Amygdala (tissue), 56 donors: ENCODE results near the gene WFS1.

Experiments used
- DNase-seq, 56 donors: peaks; one replicate each; lab custom pipeline; 2025; lab: John Stamatoyannopoulos, UW

Gene WFS1

DNA sequence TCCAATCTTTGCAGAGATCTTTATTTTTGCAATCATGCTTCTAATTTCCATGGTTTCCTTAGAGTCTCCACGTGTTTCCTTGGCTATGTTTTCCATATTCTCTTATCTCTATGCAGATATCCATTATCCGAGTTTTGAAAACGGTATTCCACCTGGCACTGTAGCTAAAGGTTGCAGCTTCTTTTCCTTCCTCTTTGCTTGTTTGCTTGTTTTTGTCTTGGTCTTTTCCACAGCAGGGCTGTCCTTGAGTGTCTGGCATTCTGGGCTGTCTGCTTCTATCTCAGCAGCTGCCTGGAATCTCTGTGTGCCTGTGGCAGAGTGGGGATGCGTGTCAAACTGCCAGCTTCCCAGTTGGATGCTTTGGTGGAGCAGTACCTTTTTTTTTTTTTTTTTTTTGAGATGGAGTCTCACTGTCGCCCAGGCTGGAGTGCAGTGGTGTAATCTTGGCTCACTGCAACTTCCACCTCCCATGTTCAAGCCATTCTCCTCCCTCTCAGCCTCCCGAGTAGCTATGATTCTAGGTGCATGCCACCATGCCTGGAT, 46.9 kb downstream of the WFS1 start:
- DNase-seq: no peak

DNA sequence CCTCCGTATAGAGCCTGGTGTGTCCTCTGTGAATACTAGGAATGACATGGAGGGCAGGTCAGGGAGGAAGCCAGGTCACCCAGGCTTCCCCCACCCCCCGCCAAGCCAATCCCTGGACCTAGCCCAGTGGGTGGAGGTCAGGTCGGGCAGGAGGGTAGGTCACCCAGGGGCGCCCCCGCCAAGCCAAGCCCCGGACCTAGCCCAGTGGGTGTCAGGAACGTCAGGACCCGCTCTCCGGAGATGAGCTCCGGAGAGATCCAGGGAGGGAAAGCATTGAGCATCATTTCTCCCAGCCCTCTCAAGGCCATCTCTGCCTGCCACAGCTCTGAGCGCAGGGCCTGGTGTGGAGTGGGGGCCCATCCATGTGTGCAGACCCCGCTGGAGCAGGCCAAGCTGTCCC, 48.6 kb downstream of the WFS1 start:
- no peak for DNase-seq

DNA sequence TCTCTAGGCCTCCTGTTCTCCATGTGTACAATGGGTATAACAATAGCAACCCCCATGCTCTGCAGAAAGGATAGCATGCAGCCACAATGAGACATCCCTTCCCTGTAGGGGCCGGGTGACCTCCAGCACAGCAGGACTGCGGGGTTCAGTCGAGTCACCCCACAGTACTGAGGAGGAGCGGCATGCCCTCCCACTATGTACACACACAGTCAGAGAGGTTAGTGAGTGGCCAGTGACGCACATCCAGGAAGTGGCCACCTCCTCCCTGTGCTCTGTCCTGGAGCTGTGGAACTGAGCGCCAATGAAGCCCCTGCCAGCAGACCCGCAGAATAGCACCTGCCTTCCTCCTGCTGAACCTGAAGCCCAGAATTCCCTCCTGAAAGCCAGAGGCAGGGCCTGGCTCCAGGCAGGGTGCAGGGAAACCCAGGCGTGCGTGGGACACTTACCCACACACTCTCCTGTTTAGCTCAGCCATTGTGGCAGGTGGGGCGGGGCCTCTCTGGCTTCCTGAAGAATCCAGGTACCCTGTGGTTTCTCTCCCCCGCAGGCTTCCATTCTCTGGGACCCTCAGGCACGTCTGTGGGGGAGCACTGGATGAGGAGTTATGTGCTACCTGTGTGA, 50.0 kb downstream of the WFS1 start:
- no peak for DNase-seq

DNA sequence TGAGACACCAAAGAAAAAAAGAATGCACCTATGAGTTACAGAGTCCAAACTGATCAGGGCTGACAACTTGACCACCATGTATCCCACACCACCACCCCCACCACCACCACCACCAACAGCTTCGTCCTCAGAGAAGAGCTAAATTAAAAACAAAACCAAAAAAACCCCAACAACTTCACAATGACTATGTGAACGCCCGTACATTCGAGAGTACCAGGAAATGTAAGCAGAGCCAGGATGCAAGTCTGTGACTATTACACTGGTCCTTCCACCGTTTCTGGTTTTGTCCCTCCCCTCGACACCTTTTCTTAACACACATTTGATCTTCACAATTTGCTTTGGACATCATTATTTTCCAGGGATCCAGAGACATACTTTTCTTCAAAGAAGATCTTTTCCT, 51.0 kb downstream of the WFS1 start:
- DNase-seq: no peak

DNA sequence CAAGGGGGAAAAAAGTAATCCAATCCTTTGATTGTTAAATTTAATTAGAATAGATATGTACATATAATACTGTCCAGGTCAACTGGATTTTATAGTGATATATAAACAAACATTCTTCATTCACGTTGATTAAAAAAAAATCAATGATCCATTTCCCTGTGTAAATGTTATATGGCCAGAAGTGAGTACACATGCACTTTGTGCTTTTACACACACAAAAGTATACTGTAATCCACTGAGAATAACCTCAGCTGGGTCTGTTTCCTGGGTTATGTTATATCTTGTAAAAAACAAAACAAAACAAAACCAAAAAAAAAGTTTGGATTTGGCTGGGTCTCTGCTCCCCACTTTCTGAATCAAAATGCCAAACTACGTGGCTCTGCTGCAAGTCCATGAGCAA, 51.7 kb downstream of the WFS1 start:
- DNase-seq: no peak

DNA sequence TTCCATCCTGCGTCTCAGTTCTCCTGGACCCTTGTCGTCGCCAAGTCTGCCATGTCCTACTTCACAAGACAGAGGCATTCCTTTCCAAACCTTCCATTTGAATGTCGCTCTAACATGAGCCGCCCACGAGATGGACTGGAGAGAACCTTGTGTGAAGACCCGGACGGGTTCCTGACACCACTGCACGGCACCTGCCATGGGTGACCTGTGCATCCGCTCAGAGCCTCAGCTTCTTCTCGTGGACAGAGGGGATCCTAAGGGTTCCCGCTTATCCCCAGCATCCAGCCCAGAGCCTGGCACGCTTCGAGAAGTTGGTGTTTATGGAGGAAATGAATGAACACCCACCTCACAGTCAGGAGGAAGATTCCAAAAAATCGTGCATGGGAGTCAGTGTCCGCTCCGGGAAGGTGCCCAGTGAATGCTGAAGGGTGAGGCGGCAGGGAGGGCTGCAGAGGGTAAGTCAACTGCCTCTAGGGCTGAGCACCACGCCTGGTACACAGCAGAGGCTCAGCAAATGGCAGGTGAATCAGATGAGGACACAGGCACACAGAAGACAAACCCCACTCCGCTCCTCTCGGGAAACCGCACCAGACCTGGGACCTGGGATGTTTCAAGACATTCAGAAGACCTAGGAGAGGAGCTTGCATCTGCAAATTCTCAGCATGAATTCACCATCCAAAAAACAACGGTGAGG, 52.6 kb downstream of the WFS1 start:
- no peak for DNase-seq

DNA sequence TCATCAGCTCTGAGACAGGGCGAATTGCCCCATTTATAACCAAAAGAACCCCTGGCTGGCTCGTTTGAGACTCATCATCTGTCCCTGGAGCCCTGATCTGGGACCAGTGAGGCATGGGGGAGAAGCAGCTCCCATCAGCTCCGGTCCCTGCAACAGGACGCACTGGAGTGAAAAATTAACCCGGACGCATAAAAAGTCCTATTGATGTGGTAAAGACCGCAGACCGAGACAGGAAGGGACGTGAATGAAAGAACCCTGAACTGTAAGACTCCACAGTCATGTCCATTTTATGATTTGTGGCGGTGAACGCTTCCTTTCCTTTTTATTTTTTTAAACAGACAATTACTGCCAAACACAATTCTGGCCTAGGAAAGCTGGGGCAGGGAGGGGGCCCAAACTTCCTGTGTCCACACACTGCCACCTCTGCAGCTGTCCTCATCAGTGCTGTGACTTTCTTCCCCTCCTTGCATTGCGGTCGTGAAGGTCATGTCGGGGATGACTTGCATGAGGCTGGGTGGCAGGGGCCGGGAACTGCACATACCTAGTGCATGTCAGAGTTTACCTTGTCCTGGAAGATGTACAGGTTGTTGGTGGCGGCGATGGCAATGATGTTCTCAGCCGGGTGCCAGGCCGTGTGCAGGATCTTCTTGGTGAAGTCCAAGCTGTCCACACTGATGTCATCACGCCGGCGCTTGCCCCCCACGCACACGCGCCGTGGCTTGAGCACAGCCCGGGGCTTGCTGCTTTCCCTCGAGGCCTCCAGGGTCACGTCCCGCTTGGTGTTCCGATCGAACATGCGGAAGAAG, 53.3 kb downstream of the WFS1 start:
- DNase-seq: no peak

DNA sequence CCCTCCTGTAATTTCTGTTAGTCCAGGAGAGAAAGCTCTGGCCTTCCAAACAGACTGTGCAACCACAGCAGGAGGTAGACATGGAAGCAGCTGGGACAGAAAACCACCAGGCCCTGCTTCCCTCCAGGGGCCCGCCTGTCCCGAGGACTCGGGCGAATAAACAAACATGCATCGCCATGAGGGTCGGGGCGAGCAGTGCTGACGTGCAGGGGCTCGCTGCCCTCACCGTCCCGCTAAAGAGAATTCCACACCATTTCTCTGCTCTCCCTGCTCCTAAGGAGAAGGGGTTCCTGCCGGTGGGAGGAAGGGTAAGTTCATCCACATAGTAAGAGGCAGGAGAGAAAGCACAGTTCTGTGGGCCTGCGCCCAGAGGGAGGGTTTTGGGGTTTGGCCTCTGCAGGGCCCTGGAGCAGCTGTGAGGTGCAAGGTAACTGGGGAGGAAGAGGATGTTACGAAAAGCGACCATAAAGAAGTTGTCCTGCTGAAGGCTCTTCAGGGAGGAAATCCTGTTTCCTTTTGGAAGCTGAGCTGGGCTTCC, 54.9 kb downstream of the WFS1 start:
- no peak for DNase-seq

DNA sequence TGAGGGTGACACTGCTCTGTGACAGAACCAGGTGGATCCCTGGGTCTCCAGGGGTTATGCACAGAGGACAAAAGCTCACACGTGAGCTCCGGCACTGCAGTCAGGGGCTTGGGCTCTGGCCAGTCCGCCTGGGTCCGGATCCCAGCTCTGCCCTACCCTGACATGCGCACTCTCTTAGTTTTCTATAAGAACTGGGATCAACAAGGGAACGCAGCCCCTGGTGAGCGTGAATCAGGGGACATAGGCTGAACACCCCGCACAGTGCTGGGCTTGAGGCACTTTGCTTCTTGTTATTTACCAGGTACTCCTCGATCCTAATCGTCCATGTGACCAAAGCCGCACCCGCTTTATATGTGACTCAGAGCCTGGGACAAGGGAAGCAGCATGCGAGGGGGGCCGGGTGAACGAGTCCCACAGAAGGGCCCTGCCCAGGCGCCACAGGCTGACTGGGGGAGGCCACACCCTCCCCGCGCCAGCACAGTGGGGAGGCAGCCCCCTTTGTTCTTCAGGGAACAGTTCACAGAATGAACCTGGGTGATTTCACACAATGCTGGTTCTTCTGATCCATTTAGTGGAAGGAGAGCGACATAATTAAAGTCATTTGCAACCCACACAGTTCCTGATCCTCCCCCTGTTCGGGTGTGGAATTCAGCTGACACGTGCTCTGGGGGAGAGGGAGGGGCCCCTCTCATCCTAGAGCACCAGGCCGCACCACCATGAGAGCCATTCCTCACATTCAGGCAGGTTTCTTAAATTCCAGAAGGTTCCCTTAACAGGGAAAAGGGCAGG, 55.5 kb downstream of the WFS1 start:
- peak in 9 of 56 donors; percentile 14 to 39 (median 26) for DNase-seq

DNA sequence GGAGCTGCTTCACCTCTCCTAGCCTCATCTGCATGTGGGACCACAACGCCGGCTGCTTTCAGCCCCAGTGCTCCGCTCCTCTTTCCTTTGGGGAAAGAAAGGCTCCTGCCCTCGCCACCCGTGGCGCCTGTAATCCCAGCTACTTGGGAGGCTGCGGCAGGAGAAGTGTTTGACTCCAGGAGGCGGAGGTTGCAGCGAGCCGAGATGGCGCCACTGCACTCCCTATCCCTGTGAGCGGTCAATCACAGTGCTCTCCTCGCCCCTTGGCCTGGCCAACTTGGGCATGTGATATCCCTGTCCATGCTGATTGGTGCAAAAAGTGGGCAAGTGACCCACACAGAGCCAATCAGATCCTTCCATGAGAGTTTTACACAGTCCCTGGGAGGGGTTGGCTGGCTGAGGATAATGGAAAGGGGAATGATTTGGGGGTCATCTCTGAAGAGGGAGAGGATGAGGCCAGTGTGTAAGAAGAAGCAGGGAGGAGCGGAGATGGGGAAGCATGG, 56.2 kb downstream of the WFS1 start:
- DNase-seq: peak in 1 of 56 donors; percentile 11

DNA sequence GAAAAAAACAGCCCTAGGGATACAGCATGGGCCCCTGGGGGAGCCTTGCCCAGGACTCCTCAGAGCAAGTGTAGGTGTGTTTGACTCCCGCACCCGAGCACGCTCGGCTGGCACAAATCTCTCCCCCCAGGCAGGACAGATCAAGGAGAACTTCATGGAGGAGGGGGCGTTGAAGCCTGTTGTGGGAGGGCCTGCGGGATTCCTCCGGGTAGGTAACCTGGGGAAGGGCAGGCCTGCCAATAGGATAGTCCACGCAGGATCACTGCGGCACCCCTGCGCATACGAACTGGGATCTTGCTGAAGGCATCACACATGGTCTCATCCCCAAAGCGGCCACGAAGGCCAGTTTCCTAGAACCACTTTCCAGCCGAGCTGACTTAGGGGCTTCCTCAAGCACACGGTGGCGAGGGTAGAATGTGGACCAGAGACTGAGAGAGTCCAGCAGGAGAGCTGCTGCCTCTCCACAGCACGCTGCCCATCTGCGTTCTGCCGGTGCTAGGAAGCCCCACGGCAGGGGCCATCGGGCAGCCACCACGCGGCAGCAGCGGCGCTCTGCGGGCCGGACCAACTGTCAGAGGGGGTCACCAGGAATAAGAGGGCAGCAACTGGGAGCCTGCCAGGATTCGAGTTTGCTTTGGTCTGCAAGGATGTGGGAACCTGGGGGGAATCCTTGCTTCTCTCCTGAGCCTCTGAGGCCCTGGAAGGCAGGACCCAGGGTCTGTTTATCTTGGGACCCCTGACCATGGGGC, 56.8 kb downstream of the WFS1 start:
- DNase-seq: no peak

DNA sequence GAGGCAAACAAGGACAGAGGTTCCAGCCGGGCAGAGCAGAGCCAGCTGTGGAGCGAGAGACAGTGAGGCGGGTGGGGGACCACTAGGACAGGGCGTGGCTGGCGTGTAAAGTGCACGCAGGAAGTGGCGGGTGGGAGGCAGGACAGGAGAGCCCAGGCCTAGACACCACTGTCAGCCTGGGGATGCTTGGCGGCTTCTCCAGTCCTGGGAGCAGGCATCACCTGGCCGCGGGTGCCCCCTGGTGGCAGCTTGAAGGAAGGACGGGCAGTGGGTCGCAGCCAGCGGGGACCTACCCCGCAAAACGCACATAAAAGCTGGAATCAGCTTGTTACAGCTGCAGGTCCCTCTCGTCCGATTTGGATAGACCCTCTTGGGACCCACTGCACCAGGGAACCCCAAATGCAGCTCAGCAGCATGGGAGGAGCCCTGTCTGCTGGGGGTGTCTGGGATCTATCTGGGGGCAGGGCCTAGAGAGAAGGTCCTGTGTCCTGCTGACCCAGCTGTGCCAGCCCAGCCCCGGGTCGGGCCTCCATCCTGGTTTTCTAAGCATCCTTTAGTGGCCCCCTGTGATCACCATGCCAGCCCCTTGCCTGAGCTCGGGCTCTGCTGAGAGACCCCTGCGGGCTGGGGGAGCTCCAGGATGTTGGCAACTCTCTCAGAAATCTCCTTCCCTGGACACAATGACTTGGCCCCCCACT, 57.7 kb downstream of the WFS1 start:
- DNase-seq: peak in 54 of 56 donors; percentile 18 to 85 (median 63)

DNA sequence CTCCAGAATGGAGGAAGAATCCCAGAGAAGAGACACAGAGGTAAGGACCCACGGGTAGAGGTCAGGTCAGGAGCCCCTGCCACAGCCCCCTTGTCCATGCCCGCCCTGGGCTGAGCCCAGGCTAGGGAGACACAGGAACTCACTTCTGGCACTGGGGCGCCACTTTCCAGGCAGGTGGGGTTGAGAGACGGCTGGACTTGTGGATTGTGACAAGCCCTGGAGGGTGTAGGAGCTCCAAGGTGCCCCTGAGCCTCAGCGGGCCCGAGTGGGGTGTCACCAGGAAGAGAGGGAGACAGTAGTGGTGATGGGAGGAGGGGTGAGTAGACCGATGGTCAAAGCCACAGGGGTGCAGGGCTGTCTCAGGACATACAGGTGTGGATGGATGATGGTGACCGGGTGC, 58.9 kb downstream of the WFS1 start:
- DNase-seq: no peak

DNA sequence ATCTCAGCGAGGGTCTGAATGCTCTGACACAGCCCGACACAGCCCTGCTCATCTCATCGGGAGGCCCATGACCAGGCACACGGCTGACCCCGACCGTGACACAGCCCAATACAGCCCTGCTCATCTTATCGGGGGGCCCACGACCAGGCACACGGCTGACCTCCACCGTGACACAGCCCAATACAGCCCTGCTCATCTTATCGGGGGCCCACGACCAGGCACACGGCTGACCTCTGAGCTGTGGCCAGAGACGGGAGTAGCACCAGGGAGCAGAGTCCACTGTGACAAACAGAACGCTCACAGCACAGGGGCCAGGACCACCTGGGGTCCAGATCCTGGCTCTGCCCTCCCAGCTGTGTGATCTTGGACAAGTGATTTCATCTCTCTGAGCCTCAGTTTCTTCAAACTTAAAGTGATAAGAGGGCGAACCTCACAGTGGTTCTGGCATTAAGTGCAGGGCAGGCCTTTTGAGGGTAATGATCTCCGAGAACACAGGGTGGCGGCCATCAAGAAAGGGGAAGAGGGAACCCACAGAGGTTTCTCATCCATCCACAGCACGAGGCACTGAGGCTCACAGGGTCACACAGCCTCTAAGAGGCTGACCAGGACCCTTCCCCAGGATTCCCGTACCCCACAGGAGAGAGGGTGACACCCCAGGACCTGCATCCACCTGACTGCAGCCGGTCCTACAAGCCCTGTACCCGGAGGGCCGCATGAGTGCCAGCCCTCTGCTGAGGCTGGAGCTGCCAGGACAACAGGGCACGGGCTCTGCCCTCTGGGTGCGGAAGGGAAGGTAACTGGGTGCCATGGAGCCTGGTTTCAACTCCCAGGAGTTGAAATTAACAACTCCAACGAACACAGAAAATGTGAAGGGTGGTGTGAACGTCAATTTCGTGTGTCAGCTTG, 60.1 kb downstream of the WFS1 start:
- no peak for DNase-seq

DNA sequence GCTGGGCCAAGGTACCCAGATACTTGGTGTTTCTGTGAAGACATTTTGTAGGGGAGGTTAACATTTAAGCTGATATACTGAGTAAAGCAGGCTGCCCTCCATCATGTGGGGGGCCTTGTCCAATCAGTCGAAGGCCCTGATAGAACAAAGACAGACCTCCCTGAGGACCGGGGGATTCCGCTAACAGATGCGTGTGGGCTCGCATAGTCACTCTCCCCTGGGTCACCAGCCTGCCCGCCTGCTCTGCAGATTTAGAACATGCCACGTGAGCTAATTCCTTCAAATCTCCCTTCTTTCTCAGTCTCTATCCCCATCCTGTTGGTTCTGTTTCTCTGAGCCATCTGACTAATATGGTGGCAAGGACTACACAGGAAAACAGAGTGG, 60.7 kb downstream of the WFS1 start:
- no peak for DNase-seq

DNA sequence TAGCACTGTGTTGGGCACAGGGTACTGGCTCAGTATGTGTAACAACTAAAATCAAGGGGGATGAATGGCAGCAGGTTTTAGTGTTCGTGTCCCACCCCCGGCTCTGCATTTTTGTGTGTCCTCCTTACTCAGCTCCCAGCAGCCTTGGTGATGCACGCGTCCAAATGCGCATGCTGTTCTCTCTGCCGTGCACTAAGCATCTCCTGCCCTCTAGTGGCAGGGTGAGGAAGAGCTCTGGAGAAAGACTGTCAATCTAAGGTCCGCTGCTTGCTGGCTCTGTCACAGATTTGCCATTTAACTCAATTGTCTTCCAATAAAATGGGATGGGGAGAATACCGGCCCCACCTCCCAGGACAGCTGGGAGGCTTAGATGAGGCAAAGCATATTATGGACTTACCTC, 61.4 kb downstream of the WFS1 start:
- DNase-seq: peak in 6 of 56 donors; percentile 14 to 42 (median 30)

DNA sequence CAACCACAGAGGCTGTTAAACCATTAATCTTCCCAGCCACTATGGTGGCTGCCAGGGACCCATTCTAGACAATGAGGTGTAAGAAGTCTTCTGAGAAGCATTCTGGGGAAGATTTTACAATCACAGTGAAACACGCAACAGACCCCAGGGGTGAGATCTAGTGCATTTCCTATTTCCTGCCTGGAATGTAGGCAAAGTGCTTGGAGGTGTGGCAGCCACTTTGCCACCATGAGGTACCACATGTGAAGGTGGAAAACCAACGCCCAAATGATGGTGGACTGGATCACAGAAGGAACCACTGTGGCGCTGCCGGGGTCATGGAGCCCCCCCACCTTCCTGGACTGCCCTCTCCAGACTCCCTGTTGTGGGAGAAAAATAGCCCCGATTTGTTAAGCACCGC, 61.8 kb downstream of the WFS1 start:
- no peak for DNase-seq
